Activated T-helper 17 cell treated with anti-CD3 and anti-CD28 coated beads, Interleukin-2, amount 50 U/mL, for 72 hours (primary cell): ENCODE measurements around the gene LAX1. TPM values are rescaled to one million over a fixed set of nuclear protein-coding genes. Genes with fewer than 3 reads are reported as not detected.
"Not testable (repeated sequence)": the region's sequence is repeated elsewhere in the genome, so short reads cannot be mapped to it uniquely, and the experiment has no call there.

Experiments
- ATAC-seq: fragments of 150-1000 bp; cut with Tn5 transposase; replicated peaks from 2 replicates; pipeline ENCODE4 v1.10.0; 2021; ENCODE audit warnings: mild to moderate bottlenecking, moderate library complexity
- H3K27ac Mint-ChIP-seq: one replicate; pipeline ENCODE4 v1.8.0; 2022; ENCODE audit warnings: mixed read lengths
- H3K27me3 Mint-ChIP-seq: one replicate; pipeline ENCODE4 v1.8.0; 2022; ENCODE audit warnings: mixed read lengths
- H3K36me3 Mint-ChIP-seq: one replicate; pipeline ENCODE4 v1.8.0; 2022; ENCODE audit warnings: low read depth, mild to moderate bottlenecking, mixed read lengths
- H3K4me1 Mint-ChIP-seq: one replicate; pipeline ENCODE4 v1.8.0; 2022; ENCODE audit warnings: mixed read lengths
- H3K4me3 Mint-ChIP-seq: one replicate; pipeline ENCODE4 v1.8.0; 2022; ENCODE audit warnings: mild to moderate bottlenecking, mixed read lengths
- H3K9me3 Mint-ChIP-seq: one replicate; pipeline ENCODE4 v1.8.0; 2022; ENCODE audit warnings: mixed read lengths
- total RNA-seq, 2 donors: library from RNA; stranded (reverse); gene quantifications; one replicate each; pipeline ENCODE4 v1.2.3, GENCODE V29; 2022

The LAX1 gene, protein sequence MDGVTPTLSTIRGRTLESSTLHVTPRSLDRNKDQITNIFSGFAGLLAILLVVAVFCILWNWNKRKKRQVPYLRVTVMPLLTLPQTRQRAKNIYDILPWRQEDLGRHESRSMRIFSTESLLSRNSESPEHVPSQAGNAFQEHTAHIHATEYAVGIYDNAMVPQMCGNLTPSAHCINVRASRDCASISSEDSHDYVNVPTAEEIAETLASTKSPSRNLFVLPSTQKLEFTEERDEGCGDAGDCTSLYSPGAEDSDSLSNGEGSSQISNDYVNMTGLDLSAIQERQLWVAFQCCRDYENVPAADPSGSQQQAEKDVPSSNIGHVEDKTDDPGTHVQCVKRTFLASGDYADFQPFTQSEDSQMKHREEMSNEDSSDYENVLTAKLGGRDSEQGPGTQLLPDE
- 10 to 100 TPM; 17.2 to 26.9 TPM for total RNA-seq

- Mint-ChIP-seq H3K4me3 (peak within 1 kb of the TSS; percentile 89), H3K9me3 (no peaks in the 10 kb centered on the region), H3K36me3 (peaks cover 46% of the 10 kb centered on the region), H3K4me1 (peaks cover 25% of the 10 kb centered on the region), H3K27me3 (no peaks in the 10 kb centered on the region), H3K27ac (peak within 1 kb of the TSS; percentile 97)
- ATAC-seq: peak; percentile 83
Measured at GRCh38 chr1:203765029-203765837, at the start of gene LAX1. TSS of gene LAX1 (plus strand) at chr1:203765183. CDS start at chr1:203765566, 383 bp downstream.

GRCh38 chr1:203717120-203717519 lies 47.9 kb upstream of the LAX1 start:
- Mint-ChIP-seq H3K4me3 (no peak overlapping the region), H3K4me1 (no peaks in the 10 kb centered on the region), H3K9me3 (no peaks in the 10 kb centered on the region), H3K27me3 (no peaks in the 10 kb centered on the region), H3K27ac (no peak overlapping the region), H3K36me3 (peaks cover 89% of the 10 kb centered on the region)
- no peak for ATAC-seq

GRCh38 chr1:203720242-203720641 lies 44.7 kb upstream of the LAX1 start:
- peak overlapping the region; percentile 41 for H3K27ac Mint-ChIP-seq
- peaks cover 84% of the 10 kb centered on the region for H3K36me3 Mint-ChIP-seq
- H3K4me3 Mint-ChIP-seq: no peak overlapping the region
- H3K27me3 Mint-ChIP-seq: no peaks in the 10 kb centered on the region
- no peaks in the 10 kb centered on the region for H3K4me1 Mint-ChIP-seq
- ATAC-seq: no peak
- no peaks in the 10 kb centered on the region for H3K9me3 Mint-ChIP-seq

DNA sequence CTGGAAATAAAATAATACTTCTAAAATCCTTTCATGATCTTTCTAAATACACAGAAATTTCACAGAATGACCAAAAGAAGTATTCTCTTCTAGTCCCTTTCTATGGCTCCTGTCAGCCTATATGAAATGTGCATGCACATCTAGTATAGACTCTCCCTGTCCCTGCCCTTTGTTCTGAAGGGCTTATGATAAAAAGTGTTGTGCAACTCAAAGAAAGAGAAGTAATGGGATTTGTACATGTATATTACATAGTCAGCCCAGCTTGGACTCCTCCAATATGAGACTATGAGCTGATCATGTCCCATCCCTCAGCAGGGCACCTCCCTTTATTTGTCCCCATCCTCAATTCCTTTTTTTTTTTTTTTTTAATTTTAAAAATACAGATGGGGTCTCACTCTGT lies 42.1 kb upstream of the LAX1 start:
- H3K9me3 Mint-ChIP-seq: no peaks in the 10 kb centered on the region
- no peak for ATAC-seq
- H3K36me3 Mint-ChIP-seq: peaks cover 94% of the 10 kb centered on the region
- no peak overlapping the region for H3K4me3 Mint-ChIP-seq
- peak overlapping the region; percentile 13 for H3K27ac Mint-ChIP-seq
- H3K27me3 Mint-ChIP-seq: no peaks in the 10 kb centered on the region
- H3K4me1 Mint-ChIP-seq: no peaks in the 10 kb centered on the region

GRCh38 chr1:203726417-203726867 lies 38.5 kb upstream of the LAX1 start:
- H3K9me3 Mint-ChIP-seq: no peaks in the 10 kb centered on the region
- no peak overlapping the region for H3K4me3 Mint-ChIP-seq
- no peaks in the 10 kb centered on the region for H3K27me3 Mint-ChIP-seq
- peak overlapping the region; percentile 48 for H3K27ac Mint-ChIP-seq
- H3K36me3 Mint-ChIP-seq: peaks cover 95% of the 10 kb centered on the region
- no peak for ATAC-seq
- H3K4me1 Mint-ChIP-seq: no peaks in the 10 kb centered on the region

DNA sequence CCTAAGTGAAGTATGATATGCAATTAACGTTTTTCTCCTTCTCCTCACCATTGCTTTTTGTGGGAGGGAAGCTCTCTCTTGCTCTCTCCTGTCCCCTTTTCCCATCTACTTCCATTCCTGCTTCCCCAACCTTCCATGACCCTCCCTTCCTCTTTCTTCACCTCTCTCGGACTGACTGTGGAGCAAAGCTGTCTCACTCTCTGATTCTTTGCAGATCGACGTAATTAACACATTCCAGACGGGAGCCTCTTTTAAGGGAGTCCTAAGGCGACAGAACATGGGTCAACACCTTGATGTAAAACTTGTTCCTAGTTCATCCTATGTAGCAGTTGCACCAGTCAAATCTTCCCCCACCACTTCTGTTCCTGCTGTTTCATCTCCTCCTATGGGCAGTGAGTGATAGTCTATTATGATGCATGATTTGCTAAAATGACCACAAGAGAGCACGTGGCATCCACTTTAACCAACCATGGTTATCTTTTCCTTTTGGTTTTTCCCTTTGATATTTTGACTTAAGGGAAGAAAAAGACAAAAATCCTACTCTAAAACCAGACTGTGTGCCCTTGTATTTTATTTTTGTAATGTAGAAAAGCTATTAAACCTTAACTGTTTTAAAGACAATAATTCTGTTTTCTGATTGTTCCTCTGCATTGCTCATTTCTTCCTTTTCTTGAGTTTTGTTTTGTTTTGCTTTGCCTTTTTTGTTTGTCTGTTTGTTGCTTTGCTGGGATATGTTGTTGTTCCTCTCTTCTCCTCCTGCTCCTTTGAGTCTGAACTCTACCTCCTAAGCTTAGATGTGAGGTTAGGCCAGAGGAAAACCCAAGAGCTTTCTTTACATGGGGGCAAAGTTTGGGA lies 31.7 kb upstream of the LAX1 start:
- Mint-ChIP-seq H3K27ac (peak overlapping the region; percentile 51), H3K9me3 (no peaks in the 10 kb centered on the region), H3K4me3 (no peak overlapping the region), H3K4me1 (peaks cover 6% of the 10 kb centered on the region), H3K36me3 (peaks cover 91% of the 10 kb centered on the region), H3K27me3 (no peaks in the 10 kb centered on the region)
- ATAC-seq: peak; percentile 69

DNA sequence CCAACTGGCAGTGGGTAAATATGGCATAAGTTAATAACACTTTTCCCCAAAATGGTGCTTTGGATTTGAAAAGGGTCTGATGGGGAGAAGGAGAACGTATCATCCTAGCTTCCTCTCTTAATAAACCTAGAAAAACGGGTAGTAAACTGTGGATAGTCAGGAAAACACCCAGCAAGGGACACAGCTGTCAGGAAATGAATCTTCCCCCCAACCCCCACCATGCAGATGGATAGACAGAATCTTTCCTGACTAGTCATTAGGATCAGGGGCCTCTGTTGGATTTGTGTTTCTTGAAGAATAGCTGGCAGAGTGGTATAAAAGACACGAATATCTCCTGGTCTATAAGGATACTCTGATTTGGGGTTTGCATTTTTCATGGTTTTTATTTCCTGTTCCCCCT lies 22.5 kb upstream of the LAX1 start:
- H3K27ac Mint-ChIP-seq: no peak overlapping the region
- peaks cover 58% of the 10 kb centered on the region for H3K36me3 Mint-ChIP-seq
- H3K4me3 Mint-ChIP-seq: no peak overlapping the region
- ATAC-seq: no peak
- peaks cover 16% of the 10 kb centered on the region for H3K4me1 Mint-ChIP-seq
- no peaks in the 10 kb centered on the region for H3K9me3 Mint-ChIP-seq
- H3K27me3 Mint-ChIP-seq: no peaks in the 10 kb centered on the region

DNA sequence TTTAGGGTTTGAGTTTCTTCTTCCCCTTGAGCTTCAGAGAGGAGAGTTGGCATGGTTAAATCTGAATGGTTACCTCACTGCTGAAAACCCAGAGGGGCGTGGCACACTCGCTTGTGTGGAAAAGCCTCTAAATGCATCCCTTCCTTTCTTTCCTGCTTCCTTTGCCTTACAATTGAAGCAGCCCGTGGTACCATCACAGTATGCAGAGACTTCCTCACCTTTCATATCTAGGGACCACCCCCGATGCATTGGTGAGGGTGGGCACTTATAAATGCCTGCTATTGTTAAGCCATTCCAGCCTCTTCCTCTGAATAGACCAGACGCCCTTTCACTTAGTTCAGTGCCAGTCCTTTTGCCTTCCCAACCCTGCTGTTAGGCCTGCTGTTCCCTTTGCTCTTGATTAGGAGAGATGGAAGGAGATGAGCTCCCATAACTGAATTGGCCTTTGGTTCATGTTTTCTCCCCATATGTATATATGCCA lies 21.9 kb upstream of the LAX1 start:
- peak overlapping the region; percentile 80 for H3K27ac Mint-ChIP-seq
- ATAC-seq: no peak
- H3K9me3 Mint-ChIP-seq: no peaks in the 10 kb centered on the region
- no peaks in the 10 kb centered on the region for H3K27me3 Mint-ChIP-seq
- H3K36me3 Mint-ChIP-seq: peaks cover 52% of the 10 kb centered on the region
- H3K4me3 Mint-ChIP-seq: peak overlapping the region; percentile 69
- H3K4me1 Mint-ChIP-seq: peaks cover 16% of the 10 kb centered on the region

- Mint-ChIP-seq H3K27ac (peak overlapping the region; percentile 80), H3K9me3 (no peaks in the 10 kb centered on the region), H3K4me3 (peak overlapping the region; percentile 69), H3K27me3 (no peaks in the 10 kb centered on the region), H3K4me1 (peaks cover 16% of the 10 kb centered on the region), H3K36me3 (peaks cover 40% of the 10 kb centered on the region)
- peak; percentile 89 for ATAC-seq
Measured at GRCh38 chr1:203744075-203744972, 20.7 kb upstream of the LAX1 start.

- Mint-ChIP-seq H3K4me3 (no peak overlapping the region), H3K27me3 (no peaks in the 10 kb centered on the region), H3K4me1 (peaks cover 16% of the 10 kb centered on the region), H3K27ac (no peak overlapping the region), H3K9me3 (no peaks in the 10 kb centered on the region), H3K36me3 (peaks cover 21% of the 10 kb centered on the region)
- no peak for ATAC-seq
Measured at GRCh38 chr1:203746281-203746680, 18.7 kb upstream of the LAX1 start.

DNA sequence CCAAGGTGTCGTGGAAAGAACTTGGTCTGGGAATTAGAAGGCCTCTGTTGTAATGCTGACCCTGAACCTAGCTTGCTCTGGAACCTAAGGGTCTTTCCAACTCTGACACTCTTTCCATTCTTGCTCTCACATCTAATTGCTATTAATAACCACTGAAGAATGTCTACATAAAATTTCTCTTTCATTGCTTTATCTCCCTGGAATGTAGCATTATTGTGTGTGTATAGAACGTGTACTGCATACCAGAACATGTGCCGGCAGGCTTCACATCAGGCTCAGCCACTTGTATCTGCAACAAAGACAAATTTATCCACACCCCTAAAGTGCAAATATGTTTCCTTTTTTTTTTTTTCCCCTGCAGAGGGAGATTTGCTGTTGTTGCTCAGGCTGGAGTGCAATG lies 13.9 kb upstream of the LAX1 start:
- Mint-ChIP-seq H3K36me3 (no peaks in the 10 kb centered on the region), H3K9me3 (no peaks in the 10 kb centered on the region), H3K27ac (no peak overlapping the region), H3K27me3 (no peaks in the 10 kb centered on the region), H3K4me1 (peaks cover 15% of the 10 kb centered on the region), H3K4me3 (no peak overlapping the region)
- ATAC-seq: no peak

GRCh38 chr1:203751618-203752361 lies 13.2 kb upstream of the LAX1 start:
- not testable (repeated sequence) for H3K36me3 Mint-ChIP-seq, H3K27ac Mint-ChIP-seq, ATAC-seq, H3K9me3 Mint-ChIP-seq, H3K27me3 Mint-ChIP-seq, H3K4me3 Mint-ChIP-seq
- peaks cover 20% of the 10 kb centered on the region for H3K4me1 Mint-ChIP-seq

DNA sequence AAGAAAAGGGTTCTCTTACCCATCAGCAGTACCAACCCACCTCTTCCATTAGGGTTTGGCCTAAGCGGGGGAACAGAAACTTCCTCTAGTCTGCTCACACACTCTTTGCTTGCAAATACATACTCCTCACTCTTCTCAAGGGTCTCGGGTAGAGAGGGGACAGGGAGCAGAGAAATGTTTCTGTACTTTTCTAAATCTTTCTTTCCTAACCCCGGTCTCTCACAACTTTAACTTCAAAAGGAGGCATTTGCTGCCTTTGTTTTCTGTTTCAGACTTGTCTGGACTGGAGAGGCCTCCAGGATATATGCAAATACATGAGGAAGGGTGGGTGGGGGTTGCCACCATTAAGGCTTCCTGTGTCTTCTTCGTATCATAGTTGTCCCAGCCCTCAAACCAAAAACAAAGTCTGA lies 10.5 kb upstream of the LAX1 start:
- peak; percentile 84 for ATAC-seq
- Mint-ChIP-seq H3K27me3 (no peaks in the 10 kb centered on the region), H3K4me1 (peaks cover 21% of the 10 kb centered on the region), H3K36me3 (no peaks in the 10 kb centered on the region), H3K4me3 (peak overlapping the region; percentile 74), H3K9me3 (no peaks in the 10 kb centered on the region), H3K27ac (peak overlapping the region; percentile 91)
